NCI-H1092 treated with DMSO at 0.1 percent for 48 hours (cell line): ENCODE data around the gene PARVB.

ENCODE experiments used
- DNase-seq: peaks from one replicate; lab custom pipeline; 2025; lab: John Stamatoyannopoulos, UW

Gene PARVB

DNA sequence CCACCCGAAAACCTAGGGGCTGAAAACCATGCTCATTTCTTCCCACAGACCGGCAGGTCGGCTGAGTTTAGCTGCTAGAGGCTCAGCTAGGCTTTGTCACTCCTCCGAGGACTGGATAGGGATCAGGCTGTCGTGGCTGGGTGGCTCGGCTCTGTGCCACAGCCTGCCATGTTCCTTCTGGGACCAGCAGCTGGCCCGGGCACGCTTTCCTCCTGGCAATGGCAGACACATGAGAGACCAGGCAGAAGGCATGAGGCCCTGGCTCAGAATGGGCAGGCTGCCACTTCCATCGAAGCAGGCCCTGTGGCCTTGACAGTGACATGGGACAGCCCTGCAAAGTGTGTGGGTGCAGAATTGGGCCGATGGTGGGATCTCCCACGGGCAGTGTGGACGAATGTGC lies 177.6 kb downstream of the PARVB start:
- no peak for DNase-seq

DNA sequence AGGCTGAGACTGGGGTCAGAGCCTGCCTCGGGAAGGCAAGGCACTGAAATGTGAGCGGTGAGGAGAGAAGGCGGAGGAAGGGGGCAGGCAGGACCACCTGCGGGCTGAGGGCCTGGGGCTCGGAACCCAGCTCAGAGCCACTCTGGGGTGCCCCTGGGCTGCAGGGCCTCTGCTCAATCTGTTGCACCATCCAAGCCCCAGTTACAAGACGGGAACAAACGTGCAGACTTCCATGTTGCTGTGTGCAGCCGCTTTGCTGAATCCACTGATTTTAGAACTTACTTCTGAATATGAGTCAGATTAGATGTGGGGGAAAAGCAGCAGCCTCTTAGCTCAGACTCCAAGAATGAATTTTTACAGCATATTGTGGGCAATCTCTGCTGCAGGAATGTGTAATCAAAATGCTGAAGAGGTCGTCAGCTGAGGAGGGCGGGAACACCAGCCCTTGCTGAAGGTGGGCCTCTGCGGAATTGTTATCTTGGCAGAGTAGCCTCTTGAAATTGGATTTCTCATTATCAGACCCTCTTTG lies 178.2 kb downstream of the PARVB start:
- DNase-seq, result no peak

DNA sequence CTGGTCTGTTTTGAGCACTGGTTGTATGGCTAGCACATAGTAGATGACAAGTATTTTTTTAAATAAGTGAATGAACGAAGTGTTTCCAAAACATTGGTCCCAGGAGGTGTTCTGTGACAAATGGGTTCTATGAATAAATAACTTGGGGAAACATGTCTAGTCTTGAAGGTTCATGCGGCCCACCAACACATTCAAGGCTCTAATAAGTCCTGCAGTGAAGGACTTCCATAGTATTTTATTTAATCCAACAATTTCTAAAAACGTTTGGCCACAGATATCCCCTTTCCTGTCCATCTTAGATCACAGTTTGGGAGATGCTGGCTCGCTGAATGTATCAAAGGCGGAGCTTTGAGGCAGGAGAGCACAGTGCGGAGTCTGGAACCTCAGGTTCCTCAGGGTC lies 179.1 kb downstream of the PARVB start:
- DNase-seq, result no peak

DNA sequence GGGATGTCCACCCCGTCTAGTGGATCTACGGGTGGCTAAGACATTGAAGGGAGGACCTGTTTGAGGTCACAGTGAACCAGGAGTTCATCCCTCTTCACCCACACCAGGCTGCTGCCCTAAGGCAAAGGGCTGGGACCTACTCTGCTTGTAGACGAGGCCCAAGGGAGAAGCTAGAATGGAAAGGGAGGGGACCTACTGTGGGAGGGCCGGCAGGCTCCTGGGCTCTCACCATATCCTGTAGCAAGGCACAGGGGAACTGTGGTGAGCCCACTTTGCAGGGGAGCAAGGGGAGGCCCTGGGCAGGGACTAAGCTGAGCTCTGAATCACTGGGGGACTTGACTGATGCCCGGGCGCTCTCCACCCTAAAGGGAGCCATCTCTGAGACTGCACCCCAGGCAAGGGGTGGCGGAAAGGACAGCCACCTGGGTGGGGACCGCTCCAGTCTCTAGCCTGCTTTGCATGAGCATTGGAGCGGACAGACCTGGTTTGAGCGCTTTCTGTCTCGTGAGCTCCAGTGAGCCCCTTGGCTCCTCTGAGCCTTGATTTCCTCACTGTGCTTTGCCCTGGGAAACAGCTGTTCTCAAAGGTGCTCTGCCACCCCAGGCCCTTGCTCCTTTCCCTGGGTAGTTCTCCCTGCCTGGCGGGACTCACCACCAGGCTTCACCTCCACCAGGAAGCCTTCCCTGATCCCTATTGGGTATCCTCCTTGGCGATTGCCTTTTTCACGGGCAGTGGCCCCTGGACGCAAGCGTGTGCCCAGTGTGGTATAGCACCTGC lies 180.8 kb downstream of the PARVB start:
- no peak for DNase-seq

DNA sequence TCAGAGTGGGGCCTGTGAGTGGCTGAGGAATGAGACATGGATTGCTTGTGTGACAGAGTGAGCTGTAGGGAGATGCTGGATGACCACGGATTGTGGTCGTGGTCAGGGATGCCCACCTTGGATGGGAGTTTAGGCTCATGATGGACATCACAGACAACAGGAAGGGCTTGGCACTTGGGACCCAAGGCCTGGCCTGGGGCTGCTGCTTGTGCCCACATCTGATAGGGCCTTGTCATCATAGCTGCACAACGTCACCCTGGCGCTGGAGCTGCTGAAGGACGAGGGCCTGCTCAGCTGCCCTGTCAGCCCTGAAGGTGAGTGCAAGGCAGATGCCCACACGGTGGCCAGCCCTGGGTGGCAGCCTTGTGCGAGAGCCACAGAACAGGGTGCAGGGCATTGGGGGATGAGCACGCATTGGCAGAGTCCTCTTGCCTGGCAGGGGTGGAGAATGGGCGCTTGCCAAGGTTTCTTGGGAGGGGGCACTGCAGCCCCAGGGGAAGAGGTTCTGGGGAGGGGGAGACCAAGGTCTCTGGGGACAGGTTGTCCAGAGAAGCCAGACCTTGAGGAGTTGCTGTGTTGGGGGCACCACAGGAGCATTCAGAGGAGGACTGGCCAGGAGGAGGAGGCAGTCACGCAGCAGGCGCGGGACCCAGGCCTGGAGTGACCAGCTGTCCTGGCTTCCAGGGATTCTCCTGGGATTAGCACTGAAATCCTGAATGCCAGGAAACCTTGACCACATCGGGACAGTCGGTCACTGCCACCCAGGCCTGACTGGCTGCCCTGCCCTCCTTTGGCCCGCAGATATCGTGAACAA lies 181.6 kb downstream of the PARVB start:
- no peak for DNase-seq

DNA sequence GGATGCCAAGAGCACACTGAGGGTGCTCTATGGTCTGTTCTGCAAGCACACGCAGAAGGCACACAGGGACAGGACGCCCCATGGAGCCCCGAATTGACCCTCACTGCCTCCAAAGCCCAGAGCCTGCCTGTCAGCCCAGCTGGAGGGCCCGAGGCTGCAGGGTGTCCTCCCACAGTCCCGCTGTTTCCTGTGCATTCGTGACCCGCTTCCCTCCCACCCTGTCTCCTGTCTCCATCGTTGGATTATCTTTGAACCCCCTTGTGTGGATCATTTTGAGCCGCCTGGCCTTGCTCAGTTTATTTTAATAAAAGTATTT lies 182.2 kb downstream of the PARVB start:
- DNase-seq, result no peak

DNA sequence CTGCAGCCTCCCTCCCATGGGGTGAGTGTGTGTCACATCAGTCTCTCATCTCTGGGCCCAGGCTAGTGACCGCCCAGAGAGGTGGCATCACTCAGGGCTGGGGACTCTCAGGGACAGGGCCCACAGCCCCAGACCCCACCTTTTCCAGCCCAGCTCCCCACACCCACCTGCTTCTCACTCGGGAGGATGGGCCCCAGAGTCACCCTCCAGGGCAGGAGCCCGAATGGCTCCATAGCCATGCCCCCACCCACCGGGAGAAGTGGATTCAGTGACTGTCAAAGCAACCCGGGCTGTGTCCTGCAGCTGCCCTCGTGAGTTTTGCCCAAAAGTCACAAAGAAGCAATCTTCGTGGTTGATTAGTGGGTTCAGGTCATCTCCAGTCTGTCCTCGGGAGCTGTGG lies 182.6 kb downstream of the PARVB start:
- DNase-seq, result no peak

DNA sequence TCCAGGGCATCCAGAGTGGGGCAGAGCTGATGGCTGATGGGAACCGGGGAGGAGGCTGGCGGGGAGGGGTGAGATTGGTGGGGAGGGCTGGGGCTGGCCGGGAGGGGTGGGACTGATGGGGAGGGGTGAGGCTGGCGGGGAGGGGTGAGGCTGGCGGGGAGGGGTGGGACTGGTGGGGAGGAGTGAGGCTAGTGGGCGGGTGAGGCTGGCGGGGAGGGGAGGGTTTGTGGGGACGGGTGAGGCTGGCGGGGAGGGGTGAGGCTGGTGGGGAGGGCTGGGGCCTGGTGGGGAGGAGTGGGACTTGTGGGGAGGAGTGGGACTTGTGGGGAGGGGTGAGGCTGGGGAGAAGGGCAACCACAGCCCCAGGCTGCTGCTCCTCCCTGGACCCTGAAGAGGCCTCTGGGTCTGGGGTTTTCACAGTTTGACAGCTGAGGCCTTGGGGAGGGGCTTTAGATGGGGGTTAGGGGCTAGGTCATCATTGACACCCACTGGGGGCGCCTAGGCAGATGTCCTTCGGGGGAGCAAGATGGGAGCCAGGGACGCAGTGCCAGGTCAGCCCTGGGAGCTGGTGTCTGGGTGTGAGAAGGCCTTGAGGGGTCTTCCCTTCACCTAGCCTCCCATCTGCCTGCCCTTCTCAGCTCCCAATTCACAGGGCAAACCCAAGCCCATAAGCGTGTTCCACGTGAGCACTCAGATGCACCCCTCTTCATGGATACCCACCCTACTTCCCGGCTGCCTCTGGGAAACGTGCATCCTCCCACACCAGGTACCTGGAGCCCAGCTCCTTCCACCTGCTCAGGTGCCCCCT lies 183.3 kb downstream of the PARVB start:
- no peak for DNase-seq

DNA sequence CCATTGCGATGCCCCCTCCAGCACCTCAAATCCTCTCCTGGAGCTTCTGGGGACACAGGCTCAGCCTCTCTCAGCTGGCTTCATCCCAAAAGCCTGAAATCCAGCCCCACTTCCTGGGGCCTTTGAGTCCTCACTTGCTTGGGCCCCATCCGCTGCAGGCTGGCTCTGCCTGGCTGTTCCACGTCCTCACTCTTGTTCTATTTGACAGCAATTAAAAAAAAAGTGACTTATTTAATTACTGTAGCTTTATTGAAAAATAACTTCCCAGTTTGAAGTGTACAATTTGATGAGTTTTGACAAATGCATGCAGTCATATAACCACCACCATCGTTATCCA lies 183.8 kb downstream of the PARVB start:
- DNase-seq, result no peak

DNA sequence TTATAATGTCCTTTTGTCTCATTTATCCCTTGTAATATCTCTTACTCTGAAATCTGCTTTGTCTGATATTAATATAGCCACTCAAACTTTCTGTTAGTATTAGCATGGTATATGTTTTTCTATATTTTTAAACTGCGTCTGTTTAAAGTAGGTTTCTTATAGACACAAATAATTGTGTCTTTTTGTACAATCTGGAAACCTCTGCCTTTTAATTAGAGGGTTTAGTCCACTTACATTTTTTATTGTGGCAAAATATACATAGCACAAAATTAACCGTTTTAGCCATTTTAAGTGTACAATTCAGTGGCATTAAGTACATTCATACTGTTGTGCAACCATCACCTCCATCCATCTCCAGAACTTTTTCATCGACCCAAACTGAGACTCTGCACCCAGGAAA lies 185.2 kb downstream of the PARVB start:
- DNase-seq, result no peak

DNA sequence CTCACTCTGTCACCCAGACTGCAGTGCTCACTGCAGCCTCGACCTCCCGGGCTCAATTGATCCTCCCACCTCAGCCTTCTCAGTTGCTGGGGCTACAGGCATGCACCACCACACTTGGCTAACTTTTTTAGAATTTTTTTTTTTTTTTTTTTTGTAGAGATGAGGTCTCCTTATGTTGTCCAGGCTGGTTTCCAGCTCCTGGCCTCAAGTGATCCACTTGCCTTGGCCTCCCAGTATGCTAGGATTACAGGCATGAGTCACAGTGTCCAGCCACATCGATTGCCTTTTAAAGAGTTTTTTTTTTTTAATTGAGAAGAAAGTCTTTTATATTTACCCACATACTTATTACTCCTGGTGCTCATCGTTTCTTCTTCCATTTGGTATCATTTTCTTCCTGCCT lies 186.6 kb downstream of the PARVB start:
- DNase-seq, result no peak

DNA sequence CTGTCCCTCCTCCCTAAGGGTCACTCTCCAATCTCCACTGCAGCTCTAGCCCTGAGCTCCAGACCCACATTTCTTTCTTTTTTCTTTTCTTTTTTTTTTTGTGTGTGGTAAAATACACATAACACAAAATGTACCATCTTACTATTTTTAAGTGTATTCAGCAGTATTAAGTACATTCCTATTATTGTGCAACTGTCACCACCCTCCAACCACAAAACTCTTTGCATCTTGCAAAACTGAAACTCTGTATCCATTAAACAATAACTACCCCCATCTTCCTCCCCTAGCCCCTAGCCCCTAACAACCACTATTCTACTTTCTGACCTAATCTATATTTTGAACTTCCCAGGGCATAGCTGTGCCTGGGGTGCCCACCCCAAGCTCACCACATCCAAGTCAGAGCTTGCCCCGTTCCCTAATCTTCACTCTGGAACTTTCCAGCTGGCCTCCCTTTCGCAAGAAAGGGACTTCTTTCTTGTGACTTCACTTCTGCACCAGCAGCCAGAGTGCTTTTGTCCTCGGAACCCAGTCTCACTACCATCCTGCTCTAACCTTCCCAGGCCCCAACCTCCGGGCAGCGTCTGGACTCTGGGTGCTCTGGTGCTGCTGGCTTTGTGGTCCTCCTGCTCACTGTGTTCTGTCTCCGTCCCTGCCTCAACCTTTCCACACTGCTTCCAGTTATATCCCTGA lies 187.3 kb downstream of the PARVB start:
- DNase-seq, result no peak

DNA sequence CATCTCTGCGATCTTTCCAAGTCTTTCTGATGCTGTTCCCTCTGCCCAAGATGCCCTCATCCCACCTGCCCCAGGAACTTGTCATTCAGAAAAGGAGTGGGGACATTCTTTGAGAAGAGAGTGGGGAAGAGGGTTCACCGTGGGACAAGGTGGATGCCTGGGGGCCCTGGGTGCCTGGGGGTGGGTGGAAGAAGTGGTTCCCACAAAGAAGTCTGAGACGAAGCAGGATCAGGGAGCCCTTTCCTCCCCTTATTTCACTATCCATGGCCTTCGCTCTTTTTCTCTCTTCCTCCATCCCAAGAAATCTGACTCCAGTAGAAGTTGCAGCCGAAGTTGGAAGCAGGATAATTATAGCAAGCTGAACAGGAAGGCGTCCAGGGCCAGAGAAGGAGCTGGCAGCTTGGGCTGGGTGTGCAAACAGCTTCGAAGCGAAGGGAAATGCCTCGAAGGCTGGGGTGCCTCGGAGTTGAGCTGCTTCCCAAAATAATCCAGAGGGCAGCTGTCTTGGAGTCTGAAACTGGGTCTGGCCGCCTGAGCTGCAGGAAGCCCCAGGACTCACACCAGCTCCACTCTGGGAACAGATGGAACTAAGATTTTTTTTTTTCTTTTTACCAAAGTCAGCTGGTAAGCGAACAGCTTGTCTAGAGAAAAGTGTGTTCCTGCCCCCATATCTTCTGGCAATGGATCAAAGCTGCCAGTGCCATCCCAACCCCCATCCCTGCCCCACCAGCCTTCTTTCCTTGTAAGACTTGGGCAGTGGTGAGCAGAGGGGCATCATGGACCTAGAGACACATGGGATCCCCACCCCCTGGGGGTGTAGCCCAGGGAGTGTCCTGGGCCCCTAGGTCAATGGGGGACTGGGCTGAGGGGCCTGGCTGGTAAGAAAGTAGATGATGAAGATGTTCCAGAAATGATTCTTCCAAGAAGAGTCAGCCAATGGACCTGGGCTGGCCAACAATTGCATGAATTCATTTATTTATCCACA lies 188.1 kb downstream of the PARVB start:
- DNase-seq, result no peak

DNA sequence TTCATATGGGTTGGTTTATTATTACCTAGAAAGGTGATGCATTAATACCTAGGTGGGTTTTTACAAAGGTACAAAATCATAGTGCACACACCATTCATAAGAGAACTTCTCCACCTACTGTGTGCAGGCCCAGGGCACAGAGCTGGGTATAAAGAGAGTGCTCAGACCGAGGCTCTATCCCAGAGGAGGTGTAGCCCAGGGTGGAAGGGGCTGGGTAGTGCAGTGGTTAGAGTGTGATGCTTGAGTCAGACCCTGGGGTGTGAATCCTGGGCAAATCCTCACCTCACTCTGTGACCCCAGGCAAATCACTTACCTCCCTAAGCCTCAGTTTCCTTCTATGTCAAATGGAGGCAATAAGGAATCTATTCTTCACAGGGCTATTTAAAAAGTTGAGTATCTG lies 188.8 kb downstream of the PARVB start:
- no peak for DNase-seq

DNA sequence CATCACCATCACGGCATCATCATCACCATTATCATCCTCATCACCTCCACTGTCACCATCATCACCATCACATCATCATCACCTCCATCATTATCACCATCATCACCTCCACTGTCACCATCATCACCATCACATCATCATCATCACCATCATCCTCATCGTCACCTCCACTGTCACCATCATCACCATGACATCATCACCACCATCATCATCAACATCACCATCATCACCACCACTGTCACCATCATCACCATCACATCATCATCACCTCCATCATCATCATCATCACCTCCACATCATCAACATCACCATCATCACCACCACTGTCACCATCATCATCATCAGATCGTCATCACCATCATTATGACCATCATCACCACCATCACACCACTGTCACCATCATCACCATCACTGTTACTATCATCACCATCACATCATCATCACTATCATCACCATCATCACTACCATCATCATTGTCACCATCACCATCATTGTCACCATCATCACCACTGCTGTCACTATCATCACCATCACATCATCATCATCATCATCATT lies 189.5 kb downstream of the PARVB start:
- no peak for DNase-seq

DNA sequence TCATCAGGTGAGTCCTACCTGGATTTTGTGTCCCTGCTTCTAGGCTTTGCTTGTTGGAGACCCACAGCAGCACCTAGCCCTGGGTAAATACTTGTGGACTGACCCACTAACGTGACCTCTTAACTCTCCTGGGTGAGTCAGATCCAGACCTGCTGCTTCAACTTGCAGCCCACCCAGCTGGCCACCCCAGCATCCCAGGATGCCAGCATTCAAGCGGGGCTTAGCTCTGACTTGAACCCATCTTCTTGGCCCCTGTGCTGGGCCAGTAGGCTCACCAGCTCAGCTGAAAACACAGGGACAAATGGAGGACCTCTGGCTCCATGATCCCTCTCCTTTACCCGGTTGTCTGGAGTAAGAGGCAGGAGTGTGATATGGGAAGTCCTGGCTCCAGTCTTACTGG lies 190.1 kb downstream of the PARVB start:
- DNase-seq, result no peak

DNA sequence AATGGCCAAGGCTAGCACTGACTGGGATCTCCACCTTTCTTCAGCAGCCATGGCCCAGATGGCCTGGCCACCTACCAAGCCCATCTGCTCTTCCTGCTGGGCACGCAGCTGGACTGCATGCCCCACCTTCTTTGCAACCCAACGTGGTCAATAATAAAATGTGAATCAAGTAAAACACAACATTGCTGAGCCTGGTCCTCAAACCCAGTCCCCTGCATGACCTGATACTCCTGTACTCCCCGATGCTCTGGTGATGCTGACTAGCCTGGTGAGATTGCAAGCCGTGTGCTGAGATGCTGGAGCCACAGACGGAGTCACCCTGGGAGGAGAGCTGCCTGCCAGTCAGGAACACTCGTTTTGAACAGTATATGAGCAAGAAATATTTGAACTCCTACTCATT lies 190.7 kb downstream of the PARVB start:
- DNase-seq, result no peak

DNA sequence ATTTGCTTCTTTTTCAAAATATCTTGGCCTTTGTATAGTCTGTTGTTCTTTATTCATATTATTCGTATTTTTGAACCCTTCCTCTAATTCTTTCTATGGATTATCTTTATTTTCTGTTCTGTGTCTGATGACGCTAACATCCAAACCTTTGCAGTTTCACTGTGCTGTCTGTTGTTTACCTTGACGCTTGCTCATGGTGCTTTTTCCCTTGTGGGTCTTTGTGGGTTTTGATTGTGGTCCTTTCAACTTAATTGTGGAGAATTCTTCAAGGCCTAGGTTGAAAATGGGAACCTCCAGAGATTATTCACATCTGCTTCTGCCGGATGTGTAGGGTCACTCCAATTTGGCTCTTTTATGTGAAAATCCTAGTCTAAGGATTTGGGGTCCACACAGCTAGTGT lies 191.2 kb downstream of the PARVB start:
- no peak for DNase-seq

DNA sequence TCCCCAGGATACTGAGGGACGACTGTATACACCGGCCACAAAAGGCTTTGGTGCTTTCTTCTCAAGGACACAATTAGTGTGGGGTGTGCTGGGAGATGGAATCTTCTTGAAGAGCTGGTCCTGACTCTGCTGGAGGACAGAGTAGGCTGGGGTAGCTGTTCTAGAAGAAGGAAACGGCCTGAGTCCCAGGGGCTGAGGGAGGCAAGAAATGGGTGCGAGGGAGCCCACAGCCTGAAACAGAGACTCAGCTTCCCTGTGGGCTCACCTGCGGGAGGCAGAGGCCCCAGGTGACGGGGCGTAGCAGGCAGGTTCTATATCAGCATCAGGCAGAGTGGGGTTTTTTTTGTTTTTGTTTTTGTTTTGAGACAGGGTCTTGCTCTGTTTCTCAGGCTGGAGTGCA lies 193.2 kb downstream of the PARVB start:
- DNase-seq, result no peak

DNA sequence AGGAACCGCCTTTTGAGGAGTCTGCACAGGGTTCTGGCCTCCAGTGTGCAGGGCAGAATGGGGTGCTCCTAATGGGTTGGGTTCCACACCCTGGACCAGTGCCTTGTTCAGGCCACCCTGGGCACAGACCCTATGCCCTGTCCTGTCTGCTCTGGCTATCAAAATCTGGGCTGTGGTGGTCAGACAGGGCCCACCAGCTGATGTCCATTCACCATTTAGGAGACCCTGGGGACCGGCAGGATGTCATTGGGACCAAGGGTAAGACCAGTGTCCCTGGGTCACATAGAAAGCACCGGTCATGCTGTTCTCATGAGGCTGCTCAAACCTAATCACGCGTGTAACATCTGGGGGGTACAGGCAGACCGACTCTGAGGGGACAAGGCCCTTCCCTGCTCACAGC lies 194.0 kb downstream of the PARVB start:
- no peak for DNase-seq
